Measurements from ENCODE around the gene B4GALT6. TPM values are rescaled to one million over a fixed set of nuclear protein-coding genes. Genes with fewer than 3 reads are reported as not detected.

B4GALT6 gene
- total and polyA plus RNA-seq, 11 donors, result 1.3 to 11.9 (median 5.6) TPM

DNA sequence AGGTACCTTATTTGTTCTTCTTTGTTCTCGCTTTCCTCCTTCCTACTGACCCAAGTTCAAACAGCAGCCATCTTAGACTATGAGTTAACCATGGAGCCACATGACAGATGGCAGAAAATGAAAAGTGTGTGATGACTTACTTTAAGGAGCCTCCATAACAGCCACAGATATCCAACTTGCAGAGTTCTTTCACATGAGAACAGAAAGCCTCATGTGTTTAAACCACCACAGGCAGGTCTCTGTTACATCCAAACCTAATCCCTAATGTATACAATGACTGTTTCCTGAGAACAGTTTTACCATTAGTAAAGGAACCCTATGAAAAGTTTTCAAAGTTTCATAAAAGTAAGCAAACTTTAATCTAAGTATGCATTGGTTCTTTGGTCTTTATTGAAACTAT lies 20.3 kb downstream of the B4GALT6 start:
- ATAC-seq (no peak), DNase-seq (no peak)
- TF ChIP-seq, protein P1, sequence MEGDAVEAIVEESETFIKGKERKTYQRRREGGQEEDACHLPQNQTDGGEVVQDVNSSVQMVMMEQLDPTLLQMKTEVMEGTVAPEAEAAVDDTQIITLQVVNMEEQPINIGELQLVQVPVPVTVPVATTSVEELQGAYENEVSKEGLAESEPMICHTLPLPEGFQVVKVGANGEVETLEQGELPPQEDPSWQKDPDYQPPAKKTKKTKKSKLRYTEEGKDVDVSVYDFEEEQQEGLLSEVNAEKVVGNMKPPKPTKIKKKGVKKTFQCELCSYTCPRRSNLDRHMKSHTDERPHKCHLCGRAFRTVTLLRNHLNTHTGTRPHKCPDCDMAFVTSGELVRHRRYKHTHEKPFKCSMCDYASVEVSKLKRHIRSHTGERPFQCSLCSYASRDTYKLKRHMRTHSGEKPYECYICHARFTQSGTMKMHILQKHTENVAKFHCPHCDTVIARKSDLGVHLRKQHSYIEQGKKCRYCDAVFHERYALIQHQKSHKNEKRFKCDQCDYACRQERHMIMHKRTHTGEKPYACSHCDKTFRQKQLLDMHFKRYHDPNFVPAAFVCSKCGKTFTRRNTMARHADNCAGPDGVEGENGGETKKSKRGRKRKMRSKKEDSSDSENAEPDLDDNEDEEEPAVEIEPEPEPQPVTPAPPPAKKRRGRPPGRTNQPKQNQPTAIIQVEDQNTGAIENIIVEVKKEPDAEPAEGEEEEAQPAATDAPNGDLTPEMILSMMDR (IDR thresholded peaks at IDR 0.05), result no peak
- no peak for TF ChIP-seq POLR2A (IDR thresholded peaks at IDR 0.05)
- Histone ChIP-seq H3K27ac (no peak overlapping the region), H3K4me3 (no peak overlapping the region), H3K36me3 (no peaks in the 10 kb centered on the region), H3K9me3 (no peaks in the 10 kb centered on the region), H3K27me3 (no peaks in the 10 kb centered on the region), H3K4me1 (peaks cover 0 to 8% (median 0%) of the 10 kb centered on the region in 12 donors)
- 95 to 100% (median 96%) methylated on average over 1 of the region's 1 CpG for WGBS, 4 donors
- intact Hi-C loops (cut with DNase I), result no loop called here

DNA sequence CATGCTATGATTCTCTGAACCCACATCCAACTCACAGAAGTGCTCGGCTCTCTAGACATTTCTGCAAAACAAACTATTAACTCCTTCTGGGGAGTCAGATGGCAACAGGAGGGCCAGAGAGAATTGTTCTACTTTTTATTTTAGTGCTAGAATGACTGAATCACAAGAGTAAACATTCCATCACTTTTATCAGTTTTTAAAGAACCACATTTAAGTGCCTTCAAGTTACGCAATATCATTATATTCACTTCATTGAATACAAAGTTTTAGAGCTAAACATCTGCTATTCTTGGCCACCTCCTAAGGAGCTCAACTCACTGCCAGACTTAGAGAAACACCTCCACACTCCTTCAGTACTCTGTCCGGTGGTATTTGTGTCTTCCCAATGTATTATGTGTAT lies 22.4 kb downstream of the B4GALT6 start:
- Histone ChIP-seq H3K36me3 (no peaks in the 10 kb centered on the region), H3K27ac (no peak overlapping the region), H3K27me3 (no peaks in the 10 kb centered on the region), H3K4me3 (no peak overlapping the region), H3K4me1 (peaks cover 0 to 14% (median 0%) of the 10 kb centered on the region in 12 donors), H3K9me3 (no peaks in the 10 kb centered on the region)
- ATAC-seq (peak in 1 of 4 donors; percentile 36), DNase-seq (no peak)
- TF ChIP-seq, protein P1 (IDR thresholded peaks at IDR 0.05), result no peak
- TF ChIP-seq POLR2A (IDR thresholded peaks at IDR 0.05), result no peak
- 46 to 73% (median 61%) methylated on average over 3 of the region's 3 CpGs for WGBS, 4 donors
- intact Hi-C loops (cut with DNase I), result no loop called here

DNA sequence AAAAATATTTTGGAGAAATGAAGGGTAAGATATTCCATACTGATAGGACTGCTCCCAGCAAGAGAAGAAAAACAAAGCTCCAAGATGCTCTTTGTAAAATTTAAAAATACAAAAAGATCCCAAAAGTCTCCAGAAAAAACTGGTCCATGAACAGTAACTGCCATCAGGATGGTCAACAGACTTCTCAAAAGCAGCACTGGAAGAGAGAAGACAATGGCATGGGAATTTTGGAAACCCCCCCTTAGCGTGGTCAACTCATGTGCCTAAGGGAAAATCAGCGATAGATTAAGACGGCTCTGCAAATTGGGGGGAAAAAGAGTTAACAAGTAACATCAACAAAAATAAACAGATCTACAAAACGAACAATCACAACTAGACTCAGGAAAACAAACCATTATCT lies 23.6 kb downstream of the B4GALT6 start:
- intact Hi-C loops (cut with DNase I), result no loop called here
- ATAC-seq (no peak), DNase-seq (no peak)
- TF ChIP-seq, protein P1 (IDR thresholded peaks at IDR 0.05), result no peak
- no peak for TF ChIP-seq POLR2A (IDR thresholded peaks at IDR 0.05)
- peaks cover 0 to 14% (median 0%) of the 10 kb centered on the region in 12 donors for H3K4me1 ChIP-seq
- no peak overlapping the region for H3K27ac ChIP-seq
- H3K36me3 ChIP-seq, result no peaks in the 10 kb centered on the region
- no peak overlapping the region for H3K4me3 ChIP-seq
- WGBS, 4 donors, result 94 to 99% (median 95%) methylated on average over 4 of the region's 4 CpGs
- no peaks in the 10 kb centered on the region for H3K27me3 ChIP-seq
- no peaks in the 10 kb centered on the region for H3K9me3 ChIP-seq

DNA sequence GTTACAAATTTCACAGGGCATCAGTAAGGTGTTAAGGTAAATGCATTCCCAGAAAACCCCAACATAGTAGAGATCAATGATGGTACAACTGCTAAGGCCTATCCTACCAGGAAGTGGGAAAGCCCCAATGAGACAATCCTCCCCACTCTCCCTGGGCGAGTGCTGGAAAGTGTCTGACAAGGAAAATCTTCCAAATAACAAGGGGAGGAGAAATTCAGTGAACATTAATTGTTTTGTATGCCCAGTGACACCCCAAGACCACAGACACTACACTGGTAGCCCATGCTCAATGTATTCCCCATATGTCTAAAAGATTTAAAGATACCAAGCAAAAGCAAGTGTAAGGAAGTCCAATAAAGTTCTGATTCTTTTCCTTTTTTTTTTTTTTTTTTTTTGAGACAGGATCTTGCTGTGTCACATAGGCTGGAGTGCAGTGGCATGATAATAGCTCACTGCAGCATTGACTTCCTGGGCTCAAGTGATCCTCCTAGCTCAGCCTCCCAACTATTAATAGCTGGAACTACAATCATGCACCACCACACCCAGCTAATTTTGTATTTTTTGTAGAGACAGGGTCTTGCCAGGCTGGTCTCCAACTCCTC lies 24.7 kb downstream of the B4GALT6 start:
- no peak for DNase-seq
- Histone ChIP-seq H3K9me3 (no peaks in the 10 kb centered on the region), H3K4me1 (peaks cover 0 to 14% (median 0%) of the 10 kb centered on the region in 12 donors), H3K27me3 (no peaks in the 10 kb centered on the region), H3K27ac (no peak overlapping the region), H3K36me3 (no peaks in the 10 kb centered on the region), H3K4me3 (no peak overlapping the region)
- intact Hi-C loops (cut with DNase I), result loop anchor here in 1 of 10 donors (10.0 kb wide), 1 partner anchor 65 kb away; the partner anchor contains the start of gene TTR
- TF ChIP-seq, protein P1 (IDR thresholded peaks at IDR 0.05), result no peak
- no peak for TF ChIP-seq POLR2A (IDR thresholded peaks at IDR 0.05)
- ATAC-seq, result no peak
- 81 to 100% (median 92%) methylated on average over 1 of the region's 1 CpG for WGBS, 4 donors
